Astrocyte of the cerebellum (primary cell): ENCODE data around the gene AIMP2.

ENCODE experiments used
- DNase-seq: peaks from one replicate; pipeline ENCODE4 v3.0.0-alpha.2; 2011; ENCODE audit warnings: low read depth
- H3K4me3 ChIP-seq: 2 replicates; pipeline ENCODE4 v1.5.1; 2011; ENCODE audit warnings: mild to moderate bottlenecking, low read depth, low read length, moderate library complexity
- CTCF ChIP-seq: IDR thresholded peaks from 2 replicates; pipeline ENCODE4 v1.5.1; 2012; ENCODE audit warnings: low read length, low read depth, moderate library complexity, mild to moderate bottlenecking; ENCODE audit errors: missing control alignments
- in situ Hi-C: cut with HindIII; loops from 2 replicates; pipeline ENCODE4 v1.10.0; 2017; ENCODE audit warnings: low sequenced_read_pairs

AIMP2 gene

DNA sequence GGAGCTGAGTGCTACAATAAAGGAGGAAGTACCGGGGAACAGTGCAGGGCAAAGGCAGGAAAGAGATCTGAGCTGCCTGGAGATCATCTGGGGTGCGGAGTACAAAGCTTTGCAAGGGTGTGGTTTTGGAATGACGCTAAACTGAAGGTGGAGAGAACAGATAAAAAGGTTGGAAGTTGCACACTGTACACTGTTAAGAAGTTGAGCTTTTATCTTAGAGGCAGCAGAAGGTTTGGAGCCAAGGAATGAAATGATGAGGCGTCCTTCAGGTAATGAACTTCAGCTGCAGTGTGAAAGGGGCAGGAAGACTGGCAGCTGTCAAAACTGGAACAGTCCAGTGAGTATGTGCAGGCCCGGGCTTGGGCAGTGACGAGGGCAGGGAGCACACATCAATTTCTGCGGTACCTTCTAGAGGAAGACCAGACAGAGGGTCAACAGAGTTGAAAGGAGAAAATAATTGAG, 14.9 kb downstream of the AIMP2 start:
- TF ChIP-seq CTCF, result no peak
- DNase-seq, result no peak
- in situ Hi-C loops, result no loop called here

GRCh38 chr7:6026011-6026819, 17.1 kb downstream of the AIMP2 start:
- H3K4me3 ChIP-seq, result no peak overlapping the region
- DNase-seq, result no peak
- TF ChIP-seq CTCF, result no peak
- in situ Hi-C loops, result no loop called here

More for the DNA sequence above, 14.9 kb downstream of the AIMP2 start:
- H3K4me3 ChIP-seq, result no peak overlapping the region

GRCh38 chr7:6026820-6027311, 17.8 kb downstream of the AIMP2 start:
- in situ Hi-C loops, result no loop called here
- H3K4me3 ChIP-seq, result no peak overlapping the region
- DNase-seq, result no peak
- TF ChIP-seq CTCF, result no peak

- in situ Hi-C loops, result no loop called here
- no peak for DNase-seq
- no peak for TF ChIP-seq CTCF
- H3K4me3 ChIP-seq, result no peak overlapping the region
Measured at GRCh38 chr7:6027806-6028365, 18.8 kb downstream of the AIMP2 start.

GRCh38 chr7:6028563-6028962, 19.5 kb downstream of the AIMP2 start:
- no peak for TF ChIP-seq CTCF
- no peak overlapping the region for H3K4me3 ChIP-seq
- in situ Hi-C loops, result no loop called here
- DNase-seq, result no peak

DNA sequence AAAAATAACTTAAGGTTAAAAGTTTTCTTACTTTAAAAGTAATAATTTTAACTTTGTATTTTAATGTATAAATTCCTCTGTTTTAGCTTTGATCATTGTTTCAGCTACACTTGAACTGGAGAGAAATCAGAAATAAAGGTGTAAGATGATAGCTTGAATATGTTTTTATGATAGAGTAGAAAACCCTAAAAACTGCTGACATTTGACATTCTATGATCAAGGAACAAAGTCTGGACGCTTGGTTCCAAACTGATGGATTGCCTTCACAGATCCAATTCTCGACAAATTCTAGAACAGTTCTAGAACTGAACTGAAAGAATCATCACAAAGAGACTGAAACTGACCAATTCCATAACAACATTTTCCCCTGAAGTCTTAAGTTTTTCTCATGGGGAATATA, 21.9 kb downstream of the AIMP2 start, which contains the start of gene ANKRD61:
Gene ANKRD61 (plus strand): TSS at position 389 of the 400 bp plus-strand sequence. CDS start 0 bp downstream, at position 389.
- DNase-seq, result no peak
- in situ Hi-C loops, result no loop called here
- no peak within 1 kb of the TSS for H3K4me3 ChIP-seq
- no peak for TF ChIP-seq CTCF
